ENCODE measurements around the gene DUSP10.

The DUSP10 gene

GRCh38 chr1:221711656-221712055 is 30.2 kb downstream of the DUSP10 start:
- Histone ChIP-seq H3K4me1 (ENCODE audit: control insufficient read depth, insufficient read depth, low read length) (peaks cover 35% of the 10 kb centered on the region), H3K9ac (ENCODE audit: low read depth, low read length) (no peak overlapping the region), H3K4me3 (ENCODE audit: low read depth, low read length) (no peak overlapping the region), H3K27ac (ENCODE audit: low read depth, low read length) (no peak overlapping the region), H3K36me3 (ENCODE audit: control insufficient read depth, insufficient read depth, low read length) (no peaks in the 10 kb centered on the region), H3K9me3 (ENCODE audit: control insufficient read depth, insufficient read depth, low read length) (no peaks in the 10 kb centered on the region), H3K27me3 (ENCODE audit: control insufficient read depth, insufficient read depth, low read length) (peaks cover 7% of the 10 kb centered on the region)

GRCh38 chr1:221711063-221711577 is 30.8 kb downstream of the DUSP10 start:
- Histone ChIP-seq H3K9ac (ENCODE audit: low read depth, low read length) (no peak overlapping the region), H3K4me3 (ENCODE audit: low read depth, low read length) (no peak overlapping the region), H3K27me3 (ENCODE audit: control insufficient read depth, insufficient read depth, low read length) (peaks cover 2% of the 10 kb centered on the region), H3K27ac (ENCODE audit: low read depth, low read length) (no peak overlapping the region), H3K4me1 (ENCODE audit: control insufficient read depth, insufficient read depth, low read length) (peaks cover 29% of the 10 kb centered on the region), H3K9me3 (ENCODE audit: control insufficient read depth, insufficient read depth, low read length) (no peaks in the 10 kb centered on the region), H3K36me3 (ENCODE audit: control insufficient read depth, insufficient read depth, low read length) (no peaks in the 10 kb centered on the region)

GRCh38 chr1:221709854-221710253 is 32.0 kb downstream of the DUSP10 start:
- H3K4me3 ChIP-seq (ENCODE audit: low read depth, low read length): no peak overlapping the region
- H3K27ac ChIP-seq (ENCODE audit: low read depth, low read length): no peak overlapping the region
- no peak overlapping the region for H3K9ac ChIP-seq (ENCODE audit: low read depth, low read length)
- no peaks in the 10 kb centered on the region for H3K27me3 ChIP-seq (ENCODE audit: control insufficient read depth, insufficient read depth, low read length)
- H3K9me3 ChIP-seq (ENCODE audit: control insufficient read depth, insufficient read depth, low read length): no peaks in the 10 kb centered on the region
- H3K4me1 ChIP-seq (ENCODE audit: control insufficient read depth, insufficient read depth, low read length): peaks cover 23% of the 10 kb centered on the region
- H3K36me3 ChIP-seq (ENCODE audit: control insufficient read depth, insufficient read depth, low read length): 0 out of 2 replicates have a peak, but pooled peaks cover 4% of the 10 kb centered on the region

GRCh38 chr1:221708987-221709386 is 32.9 kb downstream of the DUSP10 start:
- H3K27ac ChIP-seq (ENCODE audit: low read depth, low read length): peak overlapping the region; percentile 5
- 0 out of 2 replicates have a peak, but pooled peaks cover 4% of the 10 kb centered on the region for H3K36me3 ChIP-seq (ENCODE audit: control insufficient read depth, insufficient read depth, low read length)
- H3K4me1 ChIP-seq (ENCODE audit: control insufficient read depth, insufficient read depth, low read length): peaks cover 17% of the 10 kb centered on the region
- H3K27me3 ChIP-seq (ENCODE audit: control insufficient read depth, insufficient read depth, low read length): no peaks in the 10 kb centered on the region
- no peak overlapping the region for H3K9ac ChIP-seq (ENCODE audit: low read depth, low read length)
- H3K9me3 ChIP-seq (ENCODE audit: control insufficient read depth, insufficient read depth, low read length): no peaks in the 10 kb centered on the region
- no peak overlapping the region for H3K4me3 ChIP-seq (ENCODE audit: low read depth, low read length)

GRCh38 chr1:221708076-221708571 is 33.8 kb downstream of the DUSP10 start:
- Histone ChIP-seq H3K9ac (ENCODE audit: low read depth, low read length) (no peak overlapping the region), H3K9me3 (ENCODE audit: control insufficient read depth, insufficient read depth, low read length) (no peaks in the 10 kb centered on the region), H3K4me3 (ENCODE audit: low read depth, low read length) (no peak overlapping the region), H3K27me3 (ENCODE audit: control insufficient read depth, insufficient read depth, low read length) (no peaks in the 10 kb centered on the region), H3K36me3 (ENCODE audit: control insufficient read depth, insufficient read depth, low read length) (peaks cover 4% of the 10 kb centered on the region; the same call in 1 of the 2 replicates), H3K4me1 (ENCODE audit: control insufficient read depth, insufficient read depth, low read length) (peaks cover 17% of the 10 kb centered on the region), H3K27ac (ENCODE audit: low read depth, low read length) (no peak overlapping the region)

- H3K27ac ChIP-seq (ENCODE audit: low read depth, low read length): no peak overlapping the region
- peaks cover 17% of the 10 kb centered on the region for H3K4me1 ChIP-seq (ENCODE audit: control insufficient read depth, insufficient read depth, low read length)
- H3K9me3 ChIP-seq (ENCODE audit: control insufficient read depth, insufficient read depth, low read length): no peaks in the 10 kb centered on the region
- H3K9ac ChIP-seq (ENCODE audit: low read depth, low read length): no peak overlapping the region
- H3K4me3 ChIP-seq (ENCODE audit: low read depth, low read length): no peak overlapping the region
- H3K36me3 ChIP-seq (ENCODE audit: control insufficient read depth, insufficient read depth, low read length): peaks cover 6% of the 10 kb centered on the region; the same call in 1 of the 2 replicates
- no peaks in the 10 kb centered on the region for H3K27me3 ChIP-seq (ENCODE audit: control insufficient read depth, insufficient read depth, low read length)
These were observed 34.9 kb downstream of the DUSP10 start for GRCh38 chr1:221706876-221707582.

GRCh38 chr1:221706191-221706590 is 35.7 kb downstream of the DUSP10 start:
- Histone ChIP-seq H3K4me1 (ENCODE audit: control insufficient read depth, insufficient read depth, low read length) (peaks cover 17% of the 10 kb centered on the region), H3K9ac (ENCODE audit: low read depth, low read length) (no peak overlapping the region), H3K27ac (ENCODE audit: low read depth, low read length) (no peak overlapping the region), H3K36me3 (ENCODE audit: control insufficient read depth, insufficient read depth, low read length) (peaks cover 6% of the 10 kb centered on the region; the same call in 1 of the 2 replicates), H3K27me3 (ENCODE audit: control insufficient read depth, insufficient read depth, low read length) (no peaks in the 10 kb centered on the region), H3K9me3 (ENCODE audit: control insufficient read depth, insufficient read depth, low read length) (no peaks in the 10 kb centered on the region), H3K4me3 (ENCODE audit: low read depth, low read length) (no peak overlapping the region)

GRCh38 chr1:221704306-221704705 is 37.6 kb downstream of the DUSP10 start:
- Histone ChIP-seq H3K4me1 (ENCODE audit: control insufficient read depth, insufficient read depth, low read length) (peaks cover 10% of the 10 kb centered on the region), H3K36me3 (ENCODE audit: control insufficient read depth, insufficient read depth, low read length) (peaks cover 6% of the 10 kb centered on the region; the same call in 1 of the 2 replicates), H3K9me3 (ENCODE audit: control insufficient read depth, insufficient read depth, low read length) (no peaks in the 10 kb centered on the region), H3K27me3 (ENCODE audit: control insufficient read depth, insufficient read depth, low read length) (no peaks in the 10 kb centered on the region), H3K4me3 (ENCODE audit: low read depth, low read length) (no peak overlapping the region), H3K27ac (ENCODE audit: low read depth, low read length) (no peak overlapping the region), H3K9ac (ENCODE audit: low read depth, low read length) (no peak overlapping the region)

GRCh38 chr1:221701570-221702186 is 40.2 kb downstream of the DUSP10 start:
- Histone ChIP-seq H3K36me3 (ENCODE audit: control insufficient read depth, insufficient read depth, low read length) (peaks cover 6% of the 10 kb centered on the region; the same call in 1 of the 2 replicates), H3K27me3 (ENCODE audit: control insufficient read depth, insufficient read depth, low read length) (no peaks in the 10 kb centered on the region), H3K27ac (ENCODE audit: low read depth, low read length) (no peak overlapping the region), H3K9ac (ENCODE audit: low read depth, low read length) (no peak overlapping the region), H3K4me1 (ENCODE audit: control insufficient read depth, insufficient read depth, low read length) (no peaks in the 10 kb centered on the region), H3K4me3 (ENCODE audit: low read depth, low read length) (no peak overlapping the region), H3K9me3 (ENCODE audit: control insufficient read depth, insufficient read depth, low read length) (no peaks in the 10 kb centered on the region)

- H3K4me1 ChIP-seq (ENCODE audit: control insufficient read depth, insufficient read depth, low read length): no peaks in the 10 kb centered on the region
- H3K9me3 ChIP-seq (ENCODE audit: control insufficient read depth, insufficient read depth, low read length): no peaks in the 10 kb centered on the region
- no peak overlapping the region for H3K27ac ChIP-seq (ENCODE audit: low read depth, low read length)
- no peak overlapping the region for H3K9ac ChIP-seq (ENCODE audit: low read depth, low read length)
- H3K36me3 ChIP-seq (ENCODE audit: control insufficient read depth, insufficient read depth, low read length): peaks cover 6% of the 10 kb centered on the region; the same call in 1 of the 2 replicates
- H3K4me3 ChIP-seq (ENCODE audit: low read depth, low read length): no peak overlapping the region
- H3K27me3 ChIP-seq (ENCODE audit: control insufficient read depth, insufficient read depth, low read length): no peaks in the 10 kb centered on the region
These were observed 40.9 kb downstream of the DUSP10 start for GRCh38 chr1:221700948-221701347.

GRCh38 chr1:221700536-221700935 is 41.4 kb downstream of the DUSP10 start:
- Histone ChIP-seq H3K27ac (ENCODE audit: low read depth, low read length) (no peak overlapping the region), H3K27me3 (ENCODE audit: control insufficient read depth, insufficient read depth, low read length) (no peaks in the 10 kb centered on the region), H3K9ac (ENCODE audit: low read depth, low read length) (no peak overlapping the region), H3K4me3 (ENCODE audit: low read depth, low read length) (no peak overlapping the region), H3K4me1 (ENCODE audit: control insufficient read depth, insufficient read depth, low read length) (no peaks in the 10 kb centered on the region), H3K9me3 (ENCODE audit: control insufficient read depth, insufficient read depth, low read length) (no peaks in the 10 kb centered on the region), H3K36me3 (ENCODE audit: control insufficient read depth, insufficient read depth, low read length) (peaks cover 2% of the 10 kb centered on the region; the same call in 1 of the 2 replicates)

Data from HUES48 (cell line).